ENCODE data around the gene GNAI3.

DNA sequence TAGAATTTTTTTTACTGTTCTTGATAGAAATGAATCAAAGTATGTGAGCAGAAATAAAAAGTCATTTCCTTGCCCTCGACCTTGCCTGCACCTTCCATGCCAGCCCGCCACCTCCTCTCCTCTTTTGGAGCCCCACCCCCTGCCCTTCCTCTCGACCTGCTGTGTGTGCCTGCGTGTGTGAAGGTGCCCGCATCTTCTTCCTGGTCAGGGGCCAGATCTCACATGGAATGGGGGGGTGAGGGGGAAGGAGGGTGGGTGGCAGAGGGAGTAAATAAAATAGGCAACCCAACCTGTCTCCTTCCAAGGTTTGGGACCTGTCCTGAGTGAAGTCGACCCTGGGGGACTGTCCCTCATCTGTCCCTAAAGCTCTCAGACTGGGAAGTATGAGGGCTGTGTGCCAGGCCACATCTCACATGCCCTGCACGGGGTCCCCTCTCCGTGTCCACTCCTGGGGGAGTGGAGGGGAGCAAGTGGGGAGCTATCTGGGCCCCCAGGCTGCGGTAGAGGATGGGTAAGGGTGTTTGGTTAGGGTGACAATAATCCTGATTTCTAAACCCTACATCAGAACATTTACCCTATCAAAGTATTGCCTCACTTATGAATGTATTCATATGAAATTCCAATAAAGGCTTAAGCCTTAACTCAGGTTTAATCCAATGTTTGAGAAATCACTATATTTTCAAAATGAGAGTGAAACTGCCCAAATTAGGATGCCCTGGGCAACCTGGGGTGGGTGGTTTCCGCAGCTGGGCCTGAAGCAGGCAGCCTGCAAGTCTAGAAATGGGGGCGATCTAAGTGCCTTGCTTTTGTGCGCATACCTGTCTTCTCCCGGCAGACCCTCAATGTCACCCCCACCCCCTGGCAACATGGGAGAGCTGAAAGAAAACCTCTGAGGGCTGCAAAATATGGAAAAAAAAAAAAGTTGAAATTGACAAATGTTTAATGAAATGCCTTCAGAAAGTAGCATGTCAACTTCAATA lies 86.6 kb downstream of the GNAI3 start:
- TF ChIP-seq EZH2 (IDR thresholded peaks at IDR 0.05; ENCODE audit: insufficient read depth, poor library complexity, severe bottlenecking) (no peak), EZH2phosphoT487 (IDR thresholded peaks at IDR 0.05; ENCODE audit: insufficient read depth, low read depth) (no peak)

Measured in GM23248 (cell line).